Upper lobe of left lung (tissue), 4 donors: ENCODE measurements around the gene TBCK.

Experiments
- CTCF ChIP-seq, 6 experiments: fragments of 450-650 bp in 4 of 6; fragments of 200-600 bp in 2 of 6; sonication (generic) in 2 of 6; IDR thresholded peaks; one replicate each; pipeline ENCODE4 v1.5.1; 2016 to 2019; ENCODE audit warnings: antibody characterized with exemption in 6 of 6
- POLR2A ChIP-seq, 4 donors: fragments of 450-650 bp; IDR thresholded peaks; one replicate each; pipeline ENCODE4 v1.5.1; 2016 to 2017; ENCODE audit warnings: antibody characterized with exemption in 4 of 4, mild to moderate bottlenecking in 2 of 4
- POLR2AphosphoS5 ChIP-seq, 2 donors: sonication (generic); formaldehyde crosslinking; IDR thresholded peaks; one replicate each; pipeline ENCODE4 v1.5.1; 2017; ENCODE audit warnings: antibody characterized with exemption in 2 of 2

- no peak for TF ChIP-seq POLR2AphosphoS5 (IDR thresholded peaks at IDR 0.05)
- no peak for TF ChIP-seq CTCF (IDR thresholded peaks at IDR 0.05)
- TF ChIP-seq POLR2A (IDR thresholded peaks at IDR 0.05) = no peak
Measured at GRCh38 chr4:105996845-105997244, 319.2 kb downstream of the TBCK start.
